Measurements from ENCODE around the gene GATA2. TPM values are rescaled to one million over a fixed set of nuclear protein-coding genes. Genes with fewer than 3 reads are reported as not detected.
A peak's percentile ranks its signal among the peaks of the same experiment; 100 is the strongest.

GATA2 gene
- polyA plus RNA-seq, 3 donors, result 0.07 to 0.36 TPM; not detected in 1

DNA sequence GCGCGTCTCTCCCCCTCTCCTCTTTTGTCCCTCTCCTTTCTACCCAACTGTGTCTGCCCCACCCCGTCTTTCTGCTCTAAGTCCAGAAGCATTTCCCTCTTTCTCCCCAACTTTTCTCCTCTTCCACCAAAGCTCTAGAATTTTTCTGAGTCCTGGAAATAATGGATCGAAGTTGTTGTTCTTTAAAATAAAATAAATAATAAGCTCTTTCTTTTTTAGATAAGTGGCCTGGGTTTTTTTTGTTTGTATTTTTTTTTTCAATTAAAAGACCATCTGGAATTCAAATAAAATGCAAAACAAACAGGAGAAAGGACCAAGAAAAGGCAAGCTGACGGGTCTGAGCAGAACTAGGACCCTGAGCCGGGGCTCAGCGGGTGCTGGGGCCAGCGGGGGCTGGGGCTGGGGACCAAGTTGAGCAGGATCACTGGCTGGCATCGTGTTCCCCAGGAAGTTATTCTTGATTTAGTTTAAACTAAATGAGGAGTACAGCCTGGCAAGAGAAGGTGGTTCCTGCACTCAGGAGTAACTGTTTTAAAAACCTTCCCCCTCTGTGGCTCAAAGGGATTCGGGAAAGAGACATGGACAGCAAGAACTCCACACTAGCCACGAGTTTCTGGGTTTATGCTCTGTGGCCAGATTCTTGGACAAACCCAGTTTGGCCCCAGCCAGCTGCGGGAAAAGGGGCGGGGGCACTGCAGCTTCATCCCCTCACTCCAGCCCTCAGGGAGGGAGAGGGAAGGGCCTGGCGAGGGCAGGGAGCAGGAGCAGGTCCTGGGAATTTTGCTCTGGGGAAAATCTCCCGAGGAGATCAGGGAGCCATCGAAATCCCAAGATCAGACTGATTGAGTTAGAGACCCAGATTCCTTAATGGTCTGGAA is 8.4 kb downstream of the GATA2 start:
- Histone ChIP-seq H3K9ac (ENCODE audit: insufficient read depth, low read length, poor library complexity, severe bottlenecking) (no peak overlapping the region), H3K4me3 (replicated peaks in 1 of 3; ENCODE audit: low read depth in 2 of 3, low read length in 3 of 3) (no peak overlapping the region)

More for the DNA sequence above, 8.4 kb downstream of the GATA2 start:
- peaks cover 39% of the 10 kb centered on the region for H3K4me1 Mint-ChIP-seq
- no peak for DNase-seq
- TF ChIP-seq, protein P1, sequence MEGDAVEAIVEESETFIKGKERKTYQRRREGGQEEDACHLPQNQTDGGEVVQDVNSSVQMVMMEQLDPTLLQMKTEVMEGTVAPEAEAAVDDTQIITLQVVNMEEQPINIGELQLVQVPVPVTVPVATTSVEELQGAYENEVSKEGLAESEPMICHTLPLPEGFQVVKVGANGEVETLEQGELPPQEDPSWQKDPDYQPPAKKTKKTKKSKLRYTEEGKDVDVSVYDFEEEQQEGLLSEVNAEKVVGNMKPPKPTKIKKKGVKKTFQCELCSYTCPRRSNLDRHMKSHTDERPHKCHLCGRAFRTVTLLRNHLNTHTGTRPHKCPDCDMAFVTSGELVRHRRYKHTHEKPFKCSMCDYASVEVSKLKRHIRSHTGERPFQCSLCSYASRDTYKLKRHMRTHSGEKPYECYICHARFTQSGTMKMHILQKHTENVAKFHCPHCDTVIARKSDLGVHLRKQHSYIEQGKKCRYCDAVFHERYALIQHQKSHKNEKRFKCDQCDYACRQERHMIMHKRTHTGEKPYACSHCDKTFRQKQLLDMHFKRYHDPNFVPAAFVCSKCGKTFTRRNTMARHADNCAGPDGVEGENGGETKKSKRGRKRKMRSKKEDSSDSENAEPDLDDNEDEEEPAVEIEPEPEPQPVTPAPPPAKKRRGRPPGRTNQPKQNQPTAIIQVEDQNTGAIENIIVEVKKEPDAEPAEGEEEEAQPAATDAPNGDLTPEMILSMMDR (IDR thresholded peaks at IDR 0.05), result no peak
- peaks cover 0 to 34% (median 8%) of the 10 kb centered on the region in 7 donors for H3K9me3 Mint-ChIP-seq
- H3K4me3 Mint-ChIP-seq, result peak overlapping the region; percentile 41 to 76
- H3K79me2 ChIP-seq (ENCODE audit: insufficient read depth, low read length), result no peaks in the 10 kb centered on the region
- intact Hi-C loops (cut with micrococcal nuclease), result loop anchor here in 1 of 2 donors (5.0 to 10.0 kb wide), 2 partner anchors 123 to 410 kb away; no protein-coding TSS in a partner anchor
- peaks cover 83 to 99% (median 86%) of the 10 kb centered on the region in 3 donors for H3K27me3 Mint-ChIP-seq (ENCODE audit: low read depth in 3 of 3)
- H3K27ac Mint-ChIP-seq, result no peak overlapping the region
- peaks cover 38 to 44% of the 10 kb centered on the region in 2 donors for H3K4me1 ChIP-seq (ENCODE audit: control insufficient read depth in 1 of 2, insufficient read depth in 2 of 2, low read length in 2 of 2)
- H2AFZ ChIP-seq (ENCODE audit: insufficient read depth, low read depth, low read length, poor library complexity, severe bottlenecking), result no peak overlapping the region
- peaks cover 0 to 33% of the 10 kb centered on the region in 2 donors for H3K9me3 ChIP-seq (replicated peaks in 1 of 2; ENCODE audit: control insufficient read depth in 1 of 2, insufficient read depth in 1 of 2, low read length in 2 of 2)
- no peak overlapping the region for H3K4me2 ChIP-seq (replicated peaks; ENCODE audit: extremely low read depth, low read length, poor library complexity, severe bottlenecking)
- peaks cover 6 to 12% of the 10 kb centered on the region in 2 donors for H3K36me3 Mint-ChIP-seq
- no peak overlapping the region for H3K27ac ChIP-seq (ENCODE audit: low read depth in 1 of 2, low read length in 2 of 2)
- WGBS (ENCODE audit: insufficient coverage), result 20% methylated on average over 10 of the region's 16 CpGs
- H4K20me1 ChIP-seq (ENCODE audit: insufficient read depth, low read length), result no peaks in the 10 kb centered on the region
- peaks cover 66 to 84% of the 10 kb centered on the region in 2 donors for H3K27me3 ChIP-seq (ENCODE audit: control insufficient read depth in 2 of 2, insufficient read depth in 2 of 2, low read length in 2 of 2)
- H3K36me3 ChIP-seq (replicated peaks in 1 of 2; ENCODE audit: control insufficient read depth in 1 of 2, insufficient read depth in 2 of 2, low read length in 2 of 2), result no peaks in the 10 kb centered on the region

Measured in CD14-positive monocyte (primary cell).